SH-SY5Y (cell line): ENCODE measurements around the gene PXYLP1.

Source experiments
- GATA2 ChIP-seq: IDR thresholded peaks from 2 replicates; pipeline ENCODE4 v1.6.1; 2011; ENCODE audit warnings: mild to moderate bottlenecking, low read depth, low read length
- GATA3 ChIP-seq: IDR thresholded peaks from 2 replicates; pipeline ENCODE4 v1.6.1; 2011; ENCODE audit warnings: low read depth, mild to moderate bottlenecking, low read length, moderate library complexity

- no peak for TF ChIP-seq GATA2
- TF ChIP-seq GATA3, result no peak
Observed at GRCh38 chr3:141328286-141329166, 96.9 kb downstream of the PXYLP1 start.
